ENCODE measurements around the gene CTAGE1. TPM values are rescaled to one million over a fixed set of nuclear protein-coding genes. Genes with fewer than 3 reads are reported as not detected.

Gene CTAGE1
- total RNA-seq, 3 donors from 2014 or later: not detected

- H3K36me3 ChIP-seq: no peaks in the 10 kb centered on the region
- TF ChIP-seq POLR2AphosphoS5 (IDR thresholded peaks at IDR 0.05) (no peak), POLR2A (IDR thresholded peaks at IDR 0.05) (no peak), CTCF (IDR thresholded peaks at IDR 0.05) (no peak)
- no peaks in the 10 kb centered on the region for H3K9me3 ChIP-seq
- DNase-seq (ENCODE audit: low spot score in 2 of 2): no peak
- no peaks in the 10 kb centered on the region for H3K27me3 ChIP-seq
- no peak overlapping the region for H3K27ac ChIP-seq
- intact Hi-C loops (cut with DNase I; ENCODE audit: low total_unique reads): no loop called here
- H3K4me1 ChIP-seq: no peaks in the 10 kb centered on the region
- H3K4me3 ChIP-seq: no peak overlapping the region
Observed at GRCh38 chr18:22434973-22435608, 17.4 kb upstream of the CTAGE1 start.

GRCh38 chr18:22433956-22434355, 16.2 kb upstream of the CTAGE1 start:
- H3K4me1 ChIP-seq: no peaks in the 10 kb centered on the region
- intact Hi-C loops (cut with DNase I; ENCODE audit: low total_unique reads): no loop called here

GRCh38 chr18:22432657-22433137, 15.0 kb upstream of the CTAGE1 start:
- no peaks in the 10 kb centered on the region for H3K9me3 ChIP-seq
- no peaks in the 10 kb centered on the region for H3K36me3 ChIP-seq
- no peaks in the 10 kb centered on the region for H3K27me3 ChIP-seq
- no peak overlapping the region for H3K4me3 ChIP-seq
- TF ChIP-seq POLR2AphosphoS5 (IDR thresholded peaks at IDR 0.05) (no peak), POLR2A (IDR thresholded peaks at IDR 0.05) (no peak), CTCF (IDR thresholded peaks at IDR 0.05) (no peak)
- peak in 1 of 2 donors; percentile 53 for DNase-seq (ENCODE audit: low spot score in 2 of 2)
- peak overlapping the region in 1 of 2 donors; percentile 39 for H3K27ac ChIP-seq
- no peaks in the 10 kb centered on the region for H3K4me1 ChIP-seq
- intact Hi-C loops (cut with DNase I; ENCODE audit: low total_unique reads): no loop called here

More at GRCh38 chr18:22433956-22434355, 16.2 kb upstream of the CTAGE1 start:
- H3K4me3 ChIP-seq: no peak overlapping the region
- H3K36me3 ChIP-seq: no peaks in the 10 kb centered on the region
- H3K9me3 ChIP-seq: no peaks in the 10 kb centered on the region
- no peak for DNase-seq (ENCODE audit: low spot score in 2 of 2)
- no peaks in the 10 kb centered on the region for H3K27me3 ChIP-seq
- TF ChIP-seq CTCF (IDR thresholded peaks at IDR 0.05): no peak
- TF ChIP-seq POLR2A (IDR thresholded peaks at IDR 0.05): no peak
- no peak for TF ChIP-seq POLR2AphosphoS5 (IDR thresholded peaks at IDR 0.05)
- H3K27ac ChIP-seq: no peak overlapping the region

GRCh38 chr18:22429564-22429963, 11.8 kb upstream of the CTAGE1 start:
- no peak overlapping the region for H3K4me3 ChIP-seq
- no peaks in the 10 kb centered on the region for H3K27me3 ChIP-seq
- TF ChIP-seq POLR2AphosphoS5 (IDR thresholded peaks at IDR 0.05): no peak
- no peaks in the 10 kb centered on the region for H3K4me1 ChIP-seq
- no peaks in the 10 kb centered on the region for H3K36me3 ChIP-seq
- no peak for DNase-seq (ENCODE audit: low spot score in 2 of 2)
- H3K27ac ChIP-seq: no peak overlapping the region
- intact Hi-C loops (cut with DNase I; ENCODE audit: low total_unique reads): no loop called here
- no peaks in the 10 kb centered on the region for H3K9me3 ChIP-seq

- Histone ChIP-seq H3K27ac (no peak overlapping the region), H3K4me1 (no peaks in the 10 kb centered on the region), H3K9me3 (no peaks in the 10 kb centered on the region), H3K4me3 (no peak overlapping the region), H3K36me3 (no peaks in the 10 kb centered on the region), H3K27me3 (no peaks in the 10 kb centered on the region)
- intact Hi-C loops (cut with DNase I; ENCODE audit: low total_unique reads): no loop called here
- no peak for DNase-seq (ENCODE audit: low spot score in 2 of 2)
- TF ChIP-seq POLR2AphosphoS5 (IDR thresholded peaks at IDR 0.05) (no peak), CTCF (IDR thresholded peaks at IDR 0.05) (no peak), POLR2A (IDR thresholded peaks at IDR 0.05) (no peak)
Observed at GRCh38 chr18:22428672-22429071, 11.0 kb upstream of the CTAGE1 start.
